PC-3 (cell line): ENCODE results near the gene CDK14.

ENCODE experiments used
- CTCF ChIP-seq: fragments of 300-600 bp; sonication (generic); conservative IDR thresholded peaks from 2 replicates; pipeline ENCODE4 v1.5.1; 2017; ENCODE audit warnings: antibody characterized with exemption, low read depth, mild to moderate bottlenecking, low read length
- EZH2 ChIP-seq: fragments of 300-600 bp; sonication (generic); IDR thresholded peaks from one replicate; pipeline ENCODE4 v1.6.1; 2017; ENCODE audit warnings: antibody characterized with exemption, mild to moderate bottlenecking, low read length; ENCODE audit not compliant: unreplicated experiment
- EZH2phosphoT487 ChIP-seq: fragments of 300-600 bp; sonication (generic); IDR thresholded peaks from 2 replicates; pipeline ENCODE4 v1.6.1; 2018; ENCODE audit warnings: mild to moderate bottlenecking, antibody characterized with exemption, low read length, borderline replicate concordance

- TF ChIP-seq CTCF (no peak), EZH2 (no peak), EZH2phosphoT487 (no peak)
Observed at GRCh38 chr7:91127959-91128358, 531.8 kb downstream of the CDK14 start.
